AG20443 (cell line): ENCODE results near the gene STK4.

Source experiments
- DNase-seq: peaks from one replicate; pipeline ENCODE4 v3.0.0; 2012; ENCODE audit warnings: low spot score, mixed read lengths

Gene STK4

GRCh38 chr20:44954211-44954610 is 12.1 kb upstream of the STK4 start:
- no peak for DNase-seq

GRCh38 chr20:44955270-44955669 is 11.0 kb upstream of the STK4 start:
- no peak for DNase-seq

- no peak for DNase-seq
These were observed 9.9 kb upstream of the STK4 start for GRCh38 chr20:44956410-44956809.

GRCh38 chr20:44958276-44958675 is 8.0 kb upstream of the STK4 start:
- no peak for DNase-seq

DNA sequence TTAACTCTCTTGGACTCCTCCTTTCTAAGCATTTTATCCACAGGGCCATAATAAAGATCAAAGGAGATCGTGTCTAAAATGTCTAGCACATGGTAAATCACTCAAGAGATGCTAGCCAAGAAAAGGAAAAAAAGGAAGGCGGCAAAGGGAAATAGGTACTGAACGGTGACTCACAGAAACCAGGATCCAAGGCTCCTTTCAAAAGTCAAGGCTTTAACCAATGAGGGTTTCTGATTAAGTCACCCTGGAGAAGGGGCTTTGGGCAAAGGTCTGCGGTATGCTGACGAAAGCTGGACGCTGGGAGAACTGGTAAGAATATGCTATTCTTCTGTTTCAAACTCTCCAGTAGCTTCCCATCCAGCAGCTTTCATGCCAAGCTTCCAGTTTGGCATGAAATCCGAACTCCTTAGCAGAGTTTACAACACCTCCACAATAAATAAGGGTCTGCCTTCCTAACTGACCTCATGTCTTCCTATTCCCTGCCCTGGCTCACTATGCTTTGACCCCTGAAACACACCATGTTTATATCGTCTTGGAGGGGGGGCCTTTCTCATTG is 7.2 kb upstream of the STK4 start:
- DNase-seq = no peak

DNA sequence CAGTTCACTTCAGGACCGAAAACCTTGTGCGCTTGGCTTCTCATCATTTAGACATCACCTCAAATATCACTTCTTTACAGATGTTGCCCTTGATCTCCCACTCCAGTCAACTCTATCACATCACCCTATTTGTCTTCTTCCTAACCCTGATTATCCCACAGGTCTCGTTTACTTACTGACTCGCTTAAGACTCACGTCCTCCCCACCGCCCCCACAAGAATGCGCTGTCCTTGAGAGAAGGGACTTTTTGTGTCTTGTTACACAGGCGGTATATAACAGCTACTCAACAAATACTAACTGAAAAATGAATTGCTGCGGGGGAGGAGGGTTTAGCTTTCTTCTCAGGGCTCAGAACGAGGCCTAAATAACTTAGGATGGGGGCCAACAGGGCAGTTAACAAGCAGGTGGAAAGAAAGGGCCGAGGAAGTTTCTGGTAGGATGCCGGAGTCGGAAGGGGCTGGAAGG is 6.6 kb upstream of the STK4 start:
- peak; percentile 44 for DNase-seq

DNA sequence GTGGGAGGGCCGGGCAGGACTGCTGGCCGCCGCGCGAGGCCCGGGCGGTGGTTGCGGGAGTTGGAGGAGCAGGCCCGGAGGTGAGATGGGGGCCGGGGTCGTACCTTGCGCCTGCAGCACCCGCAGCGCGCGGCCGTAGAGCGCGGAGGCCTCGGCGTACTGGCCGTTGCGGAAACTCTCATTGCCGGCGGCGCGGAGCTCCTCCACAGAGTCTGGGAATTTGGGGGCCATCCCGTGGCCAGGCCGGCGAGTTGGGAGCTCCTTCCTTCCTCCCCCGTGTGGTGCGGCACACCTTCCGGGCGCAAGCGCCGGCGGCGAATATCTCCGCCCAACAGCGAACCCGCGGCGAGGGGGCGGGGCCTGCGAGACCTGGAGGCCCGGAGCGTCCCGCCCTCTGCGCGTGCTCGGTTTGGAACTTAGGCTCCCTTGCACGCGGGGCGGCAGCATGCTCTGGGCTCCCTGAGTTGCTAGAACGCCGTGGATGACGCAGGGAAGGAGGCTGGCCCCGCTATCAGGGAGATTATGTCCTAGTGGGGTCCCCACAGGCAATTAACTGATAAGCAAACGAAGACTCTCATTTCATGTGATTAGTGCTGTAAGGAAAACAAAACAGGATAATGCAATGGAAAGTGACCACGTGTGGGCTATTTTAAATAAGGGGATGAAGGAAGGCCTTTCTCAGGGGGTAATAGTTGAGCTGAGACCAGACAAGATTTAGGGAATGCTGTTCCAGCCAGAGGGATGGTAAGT is 6.0 kb upstream of the STK4 start, which contains the start of gene TOMM34:
Gene TOMM34, minus strand, starts transcription at position 295 of the 750 bp plus-strand sequence. Its CDS starts 64 bp downstream, at position 231.
- peak; percentile 100 for DNase-seq

- DNase-seq = no peak
These were observed 5.1 kb upstream of the STK4 start for GRCh38 chr20:44961011-44961869.

GRCh38 chr20:44961870-44962267 is 4.4 kb upstream of the STK4 start:
- peak; percentile 62 for DNase-seq

DNA sequence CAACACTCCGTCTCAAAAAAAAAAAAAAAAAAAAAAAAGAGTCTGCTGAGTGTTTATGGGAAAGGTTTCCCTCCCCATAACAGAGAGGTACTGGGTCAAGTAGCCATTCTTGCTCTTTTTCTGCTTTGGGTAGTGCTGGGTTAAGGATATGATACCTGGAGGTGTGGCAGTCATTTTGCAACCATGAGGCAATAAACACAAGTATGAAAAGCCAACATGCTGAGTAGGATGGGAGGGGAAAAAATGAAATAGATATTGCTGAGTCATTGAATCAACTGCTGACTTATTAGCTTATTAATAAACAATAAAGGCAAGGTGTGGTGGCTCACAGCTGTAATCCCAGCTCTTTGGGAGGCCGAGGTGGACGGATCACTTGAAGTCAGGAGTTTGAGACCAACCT is 3.8 kb upstream of the STK4 start:
- no peak for DNase-seq

DNA sequence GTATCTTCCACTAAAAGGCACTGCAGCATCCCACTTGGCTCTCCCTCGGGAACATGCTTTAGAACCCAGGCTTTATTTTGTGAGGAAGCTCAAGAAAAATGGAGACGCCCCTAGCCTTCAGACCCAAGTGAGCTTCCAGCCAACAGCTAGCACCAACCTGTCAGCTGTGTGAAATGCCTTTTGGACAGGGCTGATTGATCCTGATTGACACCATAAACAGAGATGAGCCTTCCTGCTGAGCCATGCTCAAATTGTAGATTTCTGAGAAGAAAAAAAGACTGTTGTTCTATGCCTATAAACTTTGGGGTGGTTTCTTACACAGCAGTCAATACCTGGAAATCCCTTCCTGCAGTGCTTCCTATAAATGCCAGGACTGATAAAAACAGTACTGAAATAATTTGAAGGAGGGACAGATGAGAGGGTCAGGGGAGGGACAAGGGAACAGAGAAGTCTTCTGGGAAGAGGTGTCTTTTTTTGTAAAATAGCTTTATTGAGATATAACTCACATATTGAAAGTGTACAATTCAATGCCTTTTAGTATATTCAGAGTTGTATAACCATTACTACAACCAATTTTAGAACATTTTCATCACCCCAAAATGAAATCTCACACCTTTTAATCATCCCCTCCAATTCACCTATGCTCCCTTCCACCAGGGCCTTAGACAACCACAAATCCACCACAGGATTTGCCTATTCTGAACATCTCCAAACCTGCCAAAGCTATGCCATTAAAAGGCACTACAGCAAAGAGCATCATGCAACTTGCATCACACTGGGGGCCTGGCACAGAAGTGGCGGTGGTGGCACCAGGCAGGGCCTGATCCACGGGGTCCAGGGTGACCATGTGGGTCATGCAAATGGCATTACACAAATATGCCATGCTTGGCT is 2.7 kb upstream of the STK4 start:
- no peak for DNase-seq

DNA sequence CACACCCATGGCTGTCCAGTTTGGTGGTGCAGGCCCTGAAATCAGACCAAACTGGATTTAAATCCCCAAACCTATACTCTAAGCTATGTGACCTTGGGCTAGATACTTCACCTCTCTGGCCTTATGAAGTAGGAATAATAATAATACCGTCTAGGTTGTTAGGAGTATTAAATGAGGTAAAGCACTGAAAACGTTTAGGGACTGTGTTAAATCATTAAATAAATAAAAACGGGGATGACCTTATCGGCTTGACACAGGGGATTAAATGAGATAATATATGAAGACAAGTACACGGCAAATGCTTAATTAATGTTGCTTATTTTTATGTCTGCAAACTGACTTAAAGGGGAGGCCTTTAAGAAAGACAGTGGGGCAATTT is 672 bp upstream of the STK4 start:
- no peak for DNase-seq

DNA sequence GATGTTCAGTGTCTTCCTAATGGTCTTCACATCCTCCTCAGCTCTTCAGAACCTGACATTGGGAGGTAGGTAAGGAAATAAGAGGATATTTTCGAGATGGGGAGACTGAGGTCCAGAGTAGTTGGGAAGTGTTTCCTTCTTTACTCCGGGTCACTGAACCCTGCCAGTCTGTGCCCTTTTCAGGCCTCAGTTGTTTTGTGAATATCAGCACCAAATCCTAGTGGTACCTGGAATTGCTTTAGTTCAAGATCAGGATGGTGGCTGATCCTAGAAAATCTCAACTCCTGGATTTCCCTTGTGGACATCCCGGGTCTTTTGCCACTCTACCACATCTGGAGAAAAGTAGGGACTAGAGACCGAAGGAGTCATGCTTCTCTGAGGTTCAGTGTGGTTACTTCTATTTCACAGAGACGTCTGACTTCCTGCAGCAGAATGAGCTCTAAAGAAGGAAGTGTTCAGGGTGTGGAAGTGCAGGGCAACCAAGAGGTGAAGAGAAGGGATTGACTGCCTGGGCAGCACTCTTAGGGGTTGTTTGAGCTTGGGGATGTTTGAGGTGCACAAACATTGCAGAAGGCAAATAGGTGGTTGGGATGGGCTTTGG is 995 bp downstream of the STK4 start:
- DNase-seq = no peak

DNA sequence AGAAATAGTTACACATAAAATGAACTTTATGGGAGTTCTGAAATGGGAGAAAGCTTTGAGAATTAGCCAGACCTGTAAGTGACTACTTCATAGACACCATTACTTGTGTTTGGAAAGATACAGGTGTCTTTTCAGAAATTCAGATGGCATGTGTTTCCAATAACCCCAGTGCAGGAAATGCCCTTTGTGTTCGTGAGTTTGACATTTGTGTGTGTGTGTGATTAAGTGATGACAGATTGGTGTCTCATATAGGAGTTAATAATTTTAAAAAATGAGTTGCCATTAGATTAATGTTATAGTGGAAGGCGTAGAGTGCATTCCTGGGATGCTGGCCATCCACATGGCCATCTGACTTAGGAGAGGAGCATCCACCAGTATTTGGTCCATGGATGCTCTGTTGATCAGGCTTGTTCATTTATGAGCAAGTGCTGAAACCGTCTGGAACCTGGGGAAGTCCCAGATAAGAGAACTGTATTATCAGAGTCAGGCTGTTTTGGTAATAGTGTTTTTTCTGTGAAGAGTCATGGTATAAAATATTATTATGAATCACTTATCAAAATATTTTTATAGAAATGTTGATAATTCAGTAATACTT is 3.1 kb downstream of the STK4 start:
- DNase-seq = no peak

GRCh38 chr20:44970243-44970757 is 4.0 kb downstream of the STK4 start:
- no peak for DNase-seq

DNA sequence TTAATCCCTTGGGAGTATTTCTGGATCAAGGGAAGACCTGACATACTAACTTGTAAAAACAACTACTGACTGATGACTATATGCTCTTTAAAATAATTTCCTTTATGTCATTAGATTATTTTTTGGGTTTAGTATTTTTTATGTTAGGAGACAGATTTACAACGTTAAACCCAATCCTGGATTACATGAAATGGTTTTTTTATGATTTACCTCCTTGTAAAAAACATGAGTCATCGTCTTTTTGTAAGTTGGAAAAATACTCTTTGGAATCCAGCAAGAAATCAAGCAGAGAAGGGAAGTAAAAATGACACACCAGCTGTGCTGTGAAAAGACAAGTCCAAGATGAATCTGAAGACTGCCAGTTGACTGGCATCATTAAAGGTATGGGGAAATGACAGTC is 6.7 kb downstream of the STK4 start:
- no peak for DNase-seq

DNA sequence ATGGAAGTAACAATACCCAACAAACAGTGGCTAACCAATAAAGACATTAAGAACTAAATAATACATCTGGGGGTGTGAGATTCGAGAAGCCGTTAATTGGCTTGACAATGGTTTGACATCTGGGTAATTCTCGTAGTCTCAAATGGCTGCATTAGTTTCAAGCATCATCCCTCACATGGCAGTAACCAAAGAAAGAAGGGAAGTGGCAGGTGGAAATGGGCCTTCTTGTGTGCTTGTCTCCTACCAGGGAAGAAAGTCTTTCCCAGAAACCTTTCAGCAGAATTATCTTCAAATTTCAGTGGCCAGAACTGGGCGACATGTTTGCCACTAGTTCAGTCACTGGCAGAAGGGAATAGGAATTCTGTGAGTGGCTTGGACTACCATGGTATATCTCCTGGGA is 10.4 kb downstream of the STK4 start:
- no peak for DNase-seq

- peak; percentile 29 for DNase-seq
These were observed 12.8 kb downstream of the STK4 start for GRCh38 chr20:44979090-44979621.

DNA sequence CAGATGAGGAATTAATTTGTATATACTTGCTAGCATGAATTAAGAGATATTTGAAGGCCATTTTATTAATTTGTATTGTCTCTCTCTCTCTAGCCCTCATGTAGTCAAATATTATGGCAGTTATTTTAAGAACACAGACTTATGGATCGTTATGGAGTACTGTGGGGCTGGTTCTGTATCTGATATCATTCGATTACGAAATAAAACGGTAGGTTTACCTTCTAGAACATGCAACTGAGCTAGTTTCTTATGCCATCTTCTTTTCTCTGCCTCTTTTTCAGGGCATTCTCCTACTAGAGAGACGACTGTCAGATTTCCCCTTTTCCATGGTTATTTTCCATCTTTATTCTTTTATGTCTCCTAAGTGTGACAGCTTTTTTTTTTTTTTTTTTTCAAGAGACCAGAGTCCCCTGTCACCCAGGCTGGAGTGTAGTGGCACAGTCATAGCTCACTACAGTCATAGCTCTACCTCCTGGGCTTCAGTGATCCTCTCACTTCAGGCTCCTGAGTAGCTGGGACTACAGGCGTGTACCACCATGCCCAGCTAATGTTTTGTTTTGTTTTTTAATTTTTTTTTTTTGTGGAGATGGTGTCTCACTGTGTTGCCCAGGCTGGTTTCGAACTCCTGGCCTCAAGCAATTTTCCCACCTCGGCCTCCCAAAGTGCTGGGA is 15.6 kb downstream of the STK4 start:
- no peak for DNase-seq

- no peak for DNase-seq
These were observed 16.9 kb downstream of the STK4 start for GRCh38 chr20:44983093-44983674.
